Memory B cell (primary cell): Measurements from ENCODE around the gene SYT7.

Experiments used
- ATAC-seq: fragments of 150-1000 bp; cut with Tn5 transposase; 2 replicates; pipeline ENCODE4 v1.10.0; 2021; ENCODE audit warnings: low read depth, mild to moderate bottlenecking, moderate library complexity
- DNase-seq, 2 donors: peaks; one replicate each; pipeline ENCODE4 v3.0.0; 2022; ENCODE audit warnings: low spot score in 2 of 2
- H3K27ac Mint-ChIP-seq: one replicate; pipeline ENCODE4 v1.8.0; 2022; ENCODE audit warnings: mild to moderate bottlenecking, moderate library complexity, mixed read lengths
- H3K27me3 Mint-ChIP-seq: one replicate; pipeline ENCODE4 v1.8.0; 2022; ENCODE audit warnings: mixed read lengths
- H3K36me3 Mint-ChIP-seq: one replicate; pipeline ENCODE4 v1.8.0; 2022; ENCODE audit warnings: mild to moderate bottlenecking, mixed read lengths
- H3K4me1 Mint-ChIP-seq: one replicate; pipeline ENCODE4 v1.8.0; 2022; ENCODE audit warnings: mixed read lengths
- H3K4me3 Mint-ChIP-seq: one replicate; pipeline ENCODE4 v1.8.0; 2022; ENCODE audit warnings: mild to moderate bottlenecking, moderate library complexity, mixed read lengths
- H3K9me3 Mint-ChIP-seq: one replicate; pipeline ENCODE4 v1.8.0; 2022; ENCODE audit warnings: mixed read lengths

The SYT7 gene

GRCh38 chr11:61524446-61524845, 56.4 kb downstream of the SYT7 start:
- peaks cover 27% of the 10 kb centered on the region for H3K27me3 Mint-ChIP-seq
- ATAC-seq (no peak), DNase-seq (no peak)
- no peak overlapping the region for H3K27ac Mint-ChIP-seq
- no peaks in the 10 kb centered on the region for H3K4me1 Mint-ChIP-seq
- no peaks in the 10 kb centered on the region for H3K36me3 Mint-ChIP-seq
- no peak overlapping the region for H3K4me3 Mint-ChIP-seq
- H3K9me3 Mint-ChIP-seq, result no peaks in the 10 kb centered on the region

GRCh38 chr11:61522881-61523280, 58.0 kb downstream of the SYT7 start:
- DNase-seq, result no peak
- H3K27me3 Mint-ChIP-seq, result peaks cover 33% of the 10 kb centered on the region
- ATAC-seq, result no peak
- no peaks in the 10 kb centered on the region for H3K4me1 Mint-ChIP-seq
- no peak overlapping the region for H3K4me3 Mint-ChIP-seq
- no peaks in the 10 kb centered on the region for H3K9me3 Mint-ChIP-seq
- H3K27ac Mint-ChIP-seq, result no peak overlapping the region
- H3K36me3 Mint-ChIP-seq, result no peaks in the 10 kb centered on the region

GRCh38 chr11:61518032-61518795, 62.7 kb downstream of the SYT7 start:
- Mint-ChIP-seq H3K27me3 (peaks cover 27% of the 10 kb centered on the region), H3K4me3 (no peak overlapping the region), H3K27ac (no peak overlapping the region), H3K36me3 (no peaks in the 10 kb centered on the region), H3K4me1 (peaks cover 10% of the 10 kb centered on the region), H3K9me3 (no peaks in the 10 kb centered on the region)
- no peak for ATAC-seq
- DNase-seq, result no peak

GRCh38 chr11:61516675-61517572, 64.0 kb downstream of the SYT7 start:
- peak; percentile 64 to 77 for DNase-seq
- no peaks in the 10 kb centered on the region for H3K9me3 Mint-ChIP-seq
- H3K27me3 Mint-ChIP-seq, result peaks cover 28% of the 10 kb centered on the region
- peak; percentile 66 for ATAC-seq
- H3K4me1 Mint-ChIP-seq, result peaks cover 10% of the 10 kb centered on the region
- H3K36me3 Mint-ChIP-seq, result no peaks in the 10 kb centered on the region
- peak overlapping the region; percentile 16 for H3K4me3 Mint-ChIP-seq
- H3K27ac Mint-ChIP-seq, result no peak overlapping the region

- DNase-seq (no peak), ATAC-seq (no peak)
- Mint-ChIP-seq H3K36me3 (no peaks in the 10 kb centered on the region), H3K27me3 (peaks cover 29% of the 10 kb centered on the region), H3K9me3 (no peaks in the 10 kb centered on the region), H3K4me3 (no peak overlapping the region), H3K4me1 (peaks cover 10% of the 10 kb centered on the region), H3K27ac (no peak overlapping the region)
Measured at GRCh38 chr11:61516191-61516590, 64.7 kb downstream of the SYT7 start.

GRCh38 chr11:61515686-61516085, 65.2 kb downstream of the SYT7 start:
- Mint-ChIP-seq H3K36me3 (no peaks in the 10 kb centered on the region), H3K9me3 (no peaks in the 10 kb centered on the region), H3K4me1 (peaks cover 10% of the 10 kb centered on the region), H3K27ac (no peak overlapping the region), H3K27me3 (peaks cover 32% of the 10 kb centered on the region), H3K4me3 (no peak overlapping the region)
- no peak for DNase-seq
- no peak for ATAC-seq

- no peak for DNase-seq
- Mint-ChIP-seq H3K27me3 (peaks cover 32% of the 10 kb centered on the region), H3K27ac (no peak overlapping the region), H3K4me1 (peaks cover 10% of the 10 kb centered on the region), H3K36me3 (no peaks in the 10 kb centered on the region), H3K4me3 (no peak overlapping the region), H3K9me3 (no peaks in the 10 kb centered on the region)
- no peak for ATAC-seq
Measured at GRCh38 chr11:61514050-61514917, 66.6 kb downstream of the SYT7 start.

GRCh38 chr11:61513143-61513765, 67.6 kb downstream of the SYT7 start:
- ATAC-seq, result no peak
- DNase-seq, result no peak
- Mint-ChIP-seq H3K27me3 (peaks cover 27% of the 10 kb centered on the region), H3K36me3 (no peaks in the 10 kb centered on the region), H3K27ac (no peak overlapping the region), H3K4me3 (no peak overlapping the region), H3K4me1 (peaks cover 10% of the 10 kb centered on the region), H3K9me3 (no peaks in the 10 kb centered on the region)

- no peaks in the 10 kb centered on the region for H3K36me3 Mint-ChIP-seq
- no peak overlapping the region for H3K27ac Mint-ChIP-seq
- no peak overlapping the region for H3K4me3 Mint-ChIP-seq
- peaks cover 15% of the 10 kb centered on the region for H3K4me1 Mint-ChIP-seq
- ATAC-seq (no peak), DNase-seq (no peak)
- no peaks in the 10 kb centered on the region for H3K9me3 Mint-ChIP-seq
- H3K27me3 Mint-ChIP-seq, result peaks cover 30% of the 10 kb centered on the region
Measured at GRCh38 chr11:61512435-61512834, 68.4 kb downstream of the SYT7 start.

GRCh38 chr11:61511383-61511782, 69.5 kb downstream of the SYT7 start:
- no peak for ATAC-seq
- Mint-ChIP-seq H3K27ac (no peak overlapping the region), H3K9me3 (no peaks in the 10 kb centered on the region), H3K36me3 (no peaks in the 10 kb centered on the region), H3K4me3 (no peak overlapping the region), H3K27me3 (peaks cover 22% of the 10 kb centered on the region), H3K4me1 (peaks cover 5% of the 10 kb centered on the region)
- DNase-seq, result no peak

- H3K27me3 Mint-ChIP-seq, result peaks cover 22% of the 10 kb centered on the region
- H3K9me3 Mint-ChIP-seq, result no peaks in the 10 kb centered on the region
- no peaks in the 10 kb centered on the region for H3K36me3 Mint-ChIP-seq
- no peak overlapping the region for H3K4me3 Mint-ChIP-seq
- H3K27ac Mint-ChIP-seq, result no peak overlapping the region
- peaks cover 5% of the 10 kb centered on the region for H3K4me1 Mint-ChIP-seq
- DNase-seq (no peak), ATAC-seq (no peak)
Measured at GRCh38 chr11:61510974-61511373, 69.9 kb downstream of the SYT7 start.

- peaks cover 22% of the 10 kb centered on the region for H3K27me3 Mint-ChIP-seq
- DNase-seq (no peak), ATAC-seq (no peak)
- H3K36me3 Mint-ChIP-seq, result no peaks in the 10 kb centered on the region
- peaks cover 5% of the 10 kb centered on the region for H3K4me1 Mint-ChIP-seq
- H3K27ac Mint-ChIP-seq, result no peak overlapping the region
- peak overlapping the region; percentile 33 for H3K4me3 Mint-ChIP-seq
- no peaks in the 10 kb centered on the region for H3K9me3 Mint-ChIP-seq
Measured at GRCh38 chr11:61510166-61510919, 70.5 kb downstream of the SYT7 start.
